ENCODE data around the gene CEP63. TPM values are rescaled to one million over a fixed set of nuclear protein-coding genes. Genes with fewer than 3 reads are reported as not detected.

CEP63 gene
- total RNA-seq, 1 donor from 2014 or later, result 25.3 TPM

GRCh38 chr3:134608023-134608770 is 122.3 kb downstream of the CEP63 start:
- DNase-seq (ENCODE audit: low spot score), result no peak

GRCh38 chr3:134608771-134609435 is 123.0 kb downstream of the CEP63 start:
- no peak for DNase-seq (ENCODE audit: low spot score)

GRCh38 chr3:134609821-134610431 is 124.1 kb downstream of the CEP63 start:
- DNase-seq (ENCODE audit: low spot score), result no peak

GRCh38 chr3:134610432-134611385 is 124.9 kb downstream of the CEP63 start:
- DNase-seq (ENCODE audit: low spot score), result no peak

GRCh38 chr3:134611516-134611915 is 125.7 kb downstream of the CEP63 start:
- no peak for DNase-seq (ENCODE audit: low spot score)

GRCh38 chr3:134613006-134613520 is 127.2 kb downstream of the CEP63 start:
- no peak for DNase-seq (ENCODE audit: low spot score)

GRCh38 chr3:134614955-134615354 is 129.1 kb downstream of the CEP63 start:
- DNase-seq (ENCODE audit: low spot score), result no peak

- no peak for DNase-seq (ENCODE audit: low spot score)
Measured at GRCh38 chr3:134615743-134616142, 129.9 kb downstream of the CEP63 start.

- DNase-seq (ENCODE audit: low spot score), result no peak
Measured at GRCh38 chr3:134617608-134618477, 132.0 kb downstream of the CEP63 start.

GRCh38 chr3:134618478-134619300 is 132.8 kb downstream of the CEP63 start:
- DNase-seq (ENCODE audit: low spot score), result no peak

GRCh38 chr3:134619301-134619615 is 133.4 kb downstream of the CEP63 start:
- DNase-seq (ENCODE audit: low spot score), result no peak

GRCh38 chr3:134619884-134620445 is 134.1 kb downstream of the CEP63 start:
- DNase-seq (ENCODE audit: low spot score), result no peak

GRCh38 chr3:134620476-134621115 is 134.7 kb downstream of the CEP63 start:
- no peak for DNase-seq (ENCODE audit: low spot score)

GRCh38 chr3:134621854-134622253 is 136.0 kb downstream of the CEP63 start:
- no peak for DNase-seq (ENCODE audit: low spot score)

- no peak for DNase-seq (ENCODE audit: low spot score)
Measured at GRCh38 chr3:134622806-134623365, 137.0 kb downstream of the CEP63 start.

- no peak for DNase-seq (ENCODE audit: low spot score)
Measured at GRCh38 chr3:134623615-134624245, 137.9 kb downstream of the CEP63 start.
